H9 (cell line): Measurements from ENCODE around the gene SEC14L5. TPM values are rescaled to one million over a fixed set of nuclear protein-coding genes. Genes with fewer than 3 reads are reported as not detected.

Experiments used
- DNase-seq: peaks from one replicate; pipeline ENCODE4 v3.0.0-alpha.2; 2017
- H2AFZ ChIP-seq: one replicate; pipeline ENCODE4 v1.6.1; 2013; ENCODE audit warnings: mild to moderate bottlenecking, low read length, control low read depth, moderate library complexity
- H2AK5ac ChIP-seq: 2 replicates; pipeline ENCODE4 v1.6.1; 2013; ENCODE audit warnings: low read length, control low read depth, mixed read lengths; ENCODE audit not compliant: insufficient read length
- H2BK120ac ChIP-seq: one replicate; pipeline ENCODE4 v1.6.1; 2013; ENCODE audit warnings: low read depth, mild to moderate bottlenecking, low read length, control low read depth, inconsistent platforms; ENCODE audit not compliant: poor library complexity, severe bottlenecking
- H2BK12ac ChIP-seq: 2 replicates; pipeline ENCODE4 v1.6.1; 2013; ENCODE audit warnings: low read length, control low read depth, mixed read lengths, low read depth; ENCODE audit not compliant: insufficient read length
- H2BK15ac ChIP-seq: 2 replicates; pipeline ENCODE4 v1.6.1; 2013; ENCODE audit warnings: low read depth, low read length, control low read depth
- H2BK20ac ChIP-seq: one replicate; pipeline ENCODE4 v1.6.1; 2013; ENCODE audit warnings: low read depth, mild to moderate bottlenecking, low read length, control low read depth, inconsistent platforms; ENCODE audit not compliant: poor library complexity, severe bottlenecking
- H2BK5ac ChIP-seq: 2 replicates; pipeline ENCODE4 v1.6.1; 2013; ENCODE audit warnings: low read length, control low read depth, mixed read lengths; ENCODE audit not compliant: insufficient read length
- H3K14ac ChIP-seq: 2 replicates; pipeline ENCODE4 v1.6.1; 2013; ENCODE audit warnings: low read length, control low read depth; ENCODE audit not compliant: insufficient read depth
- H3K18ac ChIP-seq: 2 replicates; pipeline ENCODE4 v1.6.1; 2013; ENCODE audit warnings: low read depth, mild to moderate bottlenecking, mixed read lengths, low read length, control low read depth; ENCODE audit not compliant: insufficient read length
- H3K23ac ChIP-seq: 2 replicates; pipeline ENCODE4 v1.6.1; 2013; ENCODE audit warnings: low read length, control low read depth, mixed read lengths, low read depth; ENCODE audit not compliant: insufficient read length
- H3K23me2 ChIP-seq: 2 replicates; pipeline ENCODE4 v1.6.1; 2013; ENCODE audit warnings: low read depth, mild to moderate bottlenecking, mixed read lengths, low read length, control low read depth; ENCODE audit not compliant: insufficient read length, poor library complexity, severe bottlenecking
- H3K27ac ChIP-seq: 2 replicates; pipeline ENCODE4 v1.5.1; 2013; ENCODE audit warnings: low read length, control low read depth, mixed read lengths, low read depth; ENCODE audit not compliant: insufficient read length
- H3K27me3 ChIP-seq: 2 replicates; pipeline ENCODE4 v1.6.1; 2013; ENCODE audit warnings: low read length, control low read depth, inconsistent platforms; ENCODE audit not compliant: insufficient read depth
- H3K4ac ChIP-seq: 2 replicates; pipeline ENCODE4 v1.6.1; 2013; ENCODE audit warnings: low read depth, mild to moderate bottlenecking, control low read depth, inconsistent platforms, low read length, moderate library complexity
- H3K4me1 ChIP-seq: 2 replicates; pipeline ENCODE4 v1.6.1; 2013; ENCODE audit warnings: low read length, control low read depth, inconsistent platforms; ENCODE audit not compliant: insufficient read depth
- H3K4me2 ChIP-seq: 2 replicates; pipeline ENCODE4 v1.6.1; 2013; ENCODE audit warnings: low read length, control low read depth, mixed read lengths; ENCODE audit not compliant: insufficient read length, insufficient read depth
- H3K56ac ChIP-seq: 2 replicates; pipeline ENCODE4 v1.6.1; 2013; ENCODE audit warnings: low read depth, mild to moderate bottlenecking, mixed read lengths, low read length, control low read depth; ENCODE audit not compliant: insufficient read length
- H3K79me1 ChIP-seq: 2 replicates; pipeline ENCODE4 v1.6.1; 2013; ENCODE audit warnings: low read depth, mild to moderate bottlenecking, moderate library complexity, low read length, control low read depth, inconsistent platforms; ENCODE audit not compliant: insufficient read depth, poor library complexity, severe bottlenecking
- H3K79me2 ChIP-seq: 2 replicates; pipeline ENCODE4 v1.6.1; 2013; ENCODE audit warnings: low read length, control low read depth, inconsistent platforms; ENCODE audit not compliant: insufficient read depth
- H3K9ac ChIP-seq: 2 replicates; pipeline ENCODE4 v1.6.1; 2013; ENCODE audit warnings: low read length, control low read depth, mixed read lengths; ENCODE audit not compliant: insufficient read length; ENCODE audit errors: extremely low read depth
- H3K9me3 ChIP-seq: one replicate; pipeline ENCODE4 v1.6.1; 2013; ENCODE audit warnings: low read depth, low read length, inconsistent platforms; ENCODE audit not compliant: control insufficient read depth
- H3T11ph ChIP-seq: one replicate; pipeline ENCODE4 v1.6.1; 2013; ENCODE audit warnings: mild to moderate bottlenecking, low read length, control low read depth, inconsistent platforms
- H4K20me1 ChIP-seq: one replicate; pipeline ENCODE4 v1.6.1; 2013; ENCODE audit not compliant: control insufficient read depth, insufficient read length, insufficient read depth
- H4K5ac ChIP-seq: 2 replicates; pipeline ENCODE4 v1.6.1; 2013; ENCODE audit warnings: low read depth, mild to moderate bottlenecking, mixed read lengths, low read length, control low read depth; ENCODE audit not compliant: insufficient read length
- H4K8ac ChIP-seq: replicated peaks from 2 replicates; pipeline ENCODE4 v1.6.1; 2013; ENCODE audit warnings: low read length, control low read depth, mixed read lengths, low read depth; ENCODE audit not compliant: insufficient read length
- H4K91ac ChIP-seq: 2 replicates; pipeline ENCODE4 v1.6.1; 2013; ENCODE audit warnings: low read depth, mild to moderate bottlenecking, moderate library complexity, mixed read lengths, low read length, control low read depth; ENCODE audit not compliant: insufficient read length
- H3K27ac Mint-ChIP-seq, 3 experiments: 2 replicates in 2 of 3; 3 replicates in 1 of 3; pipeline ENCODE4 v1.8.0; 2020 to 2021; ENCODE audit warnings: mixed read lengths in 3 of 3, mild to moderate bottlenecking in 1 of 3, moderate library complexity in 1 of 3
- H3K27me3 Mint-ChIP-seq: 2 replicates; pipeline ENCODE4 v1.8.0; 2021; ENCODE audit warnings: low read depth, mild to moderate bottlenecking, moderate library complexity, mixed read lengths
- H3K36me3 Mint-ChIP-seq, 3 experiments: 2 replicates in 2 of 3; 3 replicates in 1 of 3; pipeline ENCODE4 v1.8.0; 2020 to 2021; ENCODE audit warnings: low read depth in 3 of 3, mixed read lengths in 3 of 3; ENCODE audit not compliant: insufficient read depth in 1 of 3
- H3K4me1 Mint-ChIP-seq, 2 experiments: 2 replicates each; pipeline ENCODE4 v1.8.0; 2020; ENCODE audit warnings: mixed read lengths in 2 of 2
- H3K4me3 Mint-ChIP-seq, 2 experiments: 2 replicates in 1 of 2; 3 replicates in 1 of 2; pipeline ENCODE4 v1.8.0; 2020 to 2021; ENCODE audit warnings: mild to moderate bottlenecking in 2 of 2, mixed read lengths in 2 of 2, moderate library complexity in 1 of 2
- H3K9me3 Mint-ChIP-seq, 2 experiments: 2 replicates in 1 of 2; 3 replicates in 1 of 2; pipeline ENCODE4 v1.8.0; 2020; ENCODE audit warnings: mild to moderate bottlenecking in 2 of 2, mixed read lengths in 2 of 2, moderate library complexity in 1 of 2
- CTCF ChIP-seq: fragments of 200-600 bp; sonication (generic); conservative IDR thresholded peaks from 3 replicates; pipeline ENCODE4 v1.8.0; 2021; ENCODE audit warnings: antibody characterized with exemption, mild to moderate bottlenecking
- WGBS: extraction: QIAGEN DNeasy Blood & Tissue Kit; methylation state at CpG from one replicate; pipeline ENCODE4 v1.1.7; 2013; ENCODE audit warnings: missing lambda C conversion rate, low lambda C conversion rate, mixed read lengths; ENCODE audit not compliant: insufficient read length; ENCODE audit errors: extremely low coverage; 5-methylcytosine and 5-hydroxymethylcytosine counted together
- total RNA-seq: library from RNA; stranded (reverse); gene quantifications from 2 replicates; pipeline ENCODE4 v1.2.1, GENCODE V29; 2021

The SEC14L5 gene
- total RNA-seq, 1 experiment from 2014 or later = 4.1 TPM

GRCh38 chr16:4990415-4990814 lies 32.3 kb downstream of the SEC14L5 start:
- no peak overlapping the region for H2AK5ac ChIP-seq
- H3K23ac ChIP-seq = no peak overlapping the region
- no CpG with 5 or more reads among the region's 8 CpGs for WGBS
- H2BK15ac ChIP-seq = no peak overlapping the region
- no peaks in the 10 kb centered on the region for H3K79me1 ChIP-seq
- H3K27ac ChIP-seq = no peak overlapping the region
- H4K8ac ChIP-seq = no peak overlapping the region
- H2AFZ ChIP-seq = no peak overlapping the region
- Mint-ChIP-seq H3K36me3 (peaks cover 0 to 3% (median 2%) of the 10 kb centered on the region in 3 experiments; a peak in 4 of 7 replicates), H3K4me1 (peaks cover 0 to 10% of the 10 kb centered on the region in 2 experiments; a peak in 3 of 4 replicates), H3K27ac (no peak overlapping the region), H3K4me3 (no peak overlapping the region), H3K9me3 (no peaks in the 10 kb centered on the region; a peak in 2 of 5 replicates), H3K27me3 (peaks cover 41% of the 10 kb centered on the region)
- no peak overlapping the region for H2BK5ac ChIP-seq
- no peak for TF ChIP-seq CTCF
- H4K91ac ChIP-seq = no peak overlapping the region
- H4K5ac ChIP-seq = no peak overlapping the region
- H2BK20ac ChIP-seq = no peak overlapping the region
- H3K9ac ChIP-seq = no peak overlapping the region
- H3K4me2 ChIP-seq = no peak overlapping the region
- no peak overlapping the region for H3K18ac ChIP-seq
- no peak overlapping the region for H3K56ac ChIP-seq
- H2BK12ac ChIP-seq = no peak overlapping the region
- no peaks in the 10 kb centered on the region for H3K4me1 ChIP-seq
- no peaks in the 10 kb centered on the region for H3K9me3 ChIP-seq
- H3K79me2 ChIP-seq = no peaks in the 10 kb centered on the region
- H3K4ac ChIP-seq = no peak overlapping the region
- DNase-seq = no peak
- H3K23me2 ChIP-seq = peaks cover 5% of the 10 kb centered on the region
- no peak overlapping the region for H3T11ph ChIP-seq
- peaks cover 2% of the 10 kb centered on the region; the same call in 1 of the 2 replicates for H3K27me3 ChIP-seq
- H3K14ac ChIP-seq = no peak overlapping the region
- H2BK120ac ChIP-seq = no peak overlapping the region
- no peaks in the 10 kb centered on the region for H4K20me1 ChIP-seq
